Activated CD4-positive, alpha-beta T cell treated with anti-CD3 and anti-CD28 coated beads, Interleukin-2, amount 50 U/mL, for 1 hour (primary cell): ENCODE measurements around the gene CDY1B.
"Not testable (repeated sequence)": the region's sequence is repeated elsewhere in the genome, so short reads cannot be mapped to it uniquely, and the experiment has no call there.

Experiments used
- DNase-seq: peaks from one replicate; pipeline ENCODE4 v3.0.0-alpha.2; 2020

CDY1B gene, protein sequence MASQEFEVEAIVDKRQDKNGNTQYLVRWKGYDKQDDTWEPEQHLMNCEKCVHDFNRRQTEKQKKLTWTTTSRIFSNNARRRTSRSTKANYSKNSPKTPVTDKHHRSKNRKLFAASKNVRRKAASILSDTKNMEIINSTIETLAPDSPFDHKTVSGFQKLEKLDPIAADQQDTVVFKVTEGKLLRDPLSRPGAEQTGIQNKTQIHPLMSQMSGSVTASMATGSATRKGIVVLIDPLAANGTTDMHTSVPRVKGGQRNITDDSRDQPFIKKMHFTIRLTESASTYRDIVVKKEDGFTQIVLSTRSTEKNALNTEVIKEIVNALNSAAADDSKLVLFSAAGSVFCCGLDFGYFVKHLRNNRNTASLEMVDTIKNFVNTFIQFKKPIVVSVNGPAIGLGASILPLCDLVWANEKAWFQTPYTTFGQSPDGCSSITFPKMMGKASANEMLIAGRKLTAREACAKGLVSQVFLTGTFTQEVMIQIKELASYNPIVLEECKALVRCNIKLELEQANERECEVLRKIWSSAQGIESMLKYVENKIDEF

DNA sequence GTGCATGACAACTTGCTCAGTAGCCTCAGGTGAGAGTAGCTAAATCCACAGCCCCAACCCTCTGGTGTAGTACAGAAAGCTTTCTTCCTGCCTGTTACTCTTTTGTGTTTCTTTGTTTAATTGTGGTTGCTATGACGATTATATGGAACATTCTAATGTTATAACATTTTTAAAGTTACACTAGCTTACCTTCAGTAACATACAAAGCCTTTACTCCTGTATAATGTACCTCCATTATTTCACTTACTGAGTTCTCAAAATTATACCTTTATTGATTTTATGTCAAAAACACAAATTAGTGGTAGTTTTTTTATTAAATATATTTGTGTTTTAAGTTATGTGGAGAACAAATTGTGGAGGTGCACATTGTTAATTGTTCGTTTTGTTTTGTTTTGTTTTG is at the start of gene CDY1B:
CDY1B (minus strand) TSS at position 101 of the 400 bp plus-strand sequence. CDS start 331 bp downstream, outside the sequence.
- not testable (repeated sequence) for DNase-seq

- not testable (repeated sequence) for DNase-seq
Measured at GRCh38 chrY:24049525-24049924, 1.7 kb upstream of the CDY1B start.

DNA sequence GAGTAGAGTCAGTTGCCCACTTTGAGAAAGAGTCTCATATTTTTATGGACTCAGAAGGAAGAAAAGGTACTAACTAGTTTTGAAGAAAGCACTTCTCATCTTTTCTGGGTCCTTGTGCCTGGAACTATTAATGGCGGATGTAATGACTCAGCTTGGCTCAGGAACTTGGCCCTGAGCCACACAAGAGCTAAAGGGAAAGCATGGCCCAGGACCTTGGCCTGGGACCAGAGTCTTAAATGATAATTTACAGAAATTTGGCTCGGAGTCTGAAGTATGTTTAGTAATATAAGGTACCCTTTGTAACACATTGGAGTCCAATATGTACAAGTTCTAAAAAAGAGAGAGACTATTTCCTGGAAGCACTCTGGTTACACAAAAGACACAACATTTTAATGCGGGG is 4.6 kb downstream of the CDY1B start:
- not testable (repeated sequence) for DNase-seq

GRCh38 chrY:24039008-24039718 is 8.7 kb downstream of the CDY1B start:
- not testable (repeated sequence) for DNase-seq

GRCh38 chrY:24026212-24027103 is 21.4 kb downstream of the CDY1B start:
- DNase-seq: not testable (repeated sequence)
